ENCODE data around the gene MTCL1.

MTCL1 gene

DNA sequence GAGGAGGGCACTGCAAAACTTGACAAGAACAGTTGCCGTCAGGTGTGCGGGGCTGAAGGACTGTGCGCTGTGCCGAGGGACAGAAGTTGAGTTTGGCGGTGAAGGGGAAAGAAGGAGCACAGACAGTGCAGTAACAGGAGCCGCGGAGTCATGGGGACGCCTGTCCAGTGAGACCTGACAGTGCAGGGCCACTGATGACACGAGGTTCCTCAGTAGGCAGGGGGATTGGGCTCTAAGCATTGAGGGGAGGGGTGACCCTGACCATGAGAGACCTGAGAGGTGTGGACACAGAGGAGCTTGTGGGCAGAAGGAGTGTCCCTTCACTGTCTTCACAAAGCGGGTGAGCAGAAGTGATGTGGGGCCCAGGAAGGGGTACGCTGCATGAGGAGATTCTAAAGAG, 104.8 kb downstream of the MTCL1 start:
- no peak for DNase-seq (ENCODE audit: low read depth in 2 of 2)

DNA sequence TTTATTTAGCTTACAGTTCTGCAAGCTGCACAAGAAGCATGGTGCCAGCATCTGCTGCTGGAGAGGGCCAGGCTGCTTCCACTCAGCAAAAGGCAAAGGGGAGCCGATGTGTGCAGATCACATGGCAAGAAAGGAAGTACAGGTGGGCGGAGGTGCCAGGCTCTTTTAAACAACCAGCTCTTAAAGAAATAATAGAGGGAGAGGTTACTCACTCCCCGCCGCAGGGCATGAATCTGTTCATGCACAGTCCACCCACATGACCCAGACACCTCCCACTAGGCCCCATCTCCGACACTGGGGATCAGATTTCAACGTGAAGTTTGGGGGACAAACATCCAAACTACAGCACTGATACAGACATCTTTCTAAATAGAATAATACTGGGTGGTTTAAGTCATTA, 105.8 kb downstream of the MTCL1 start:
- no peak for DNase-seq (ENCODE audit: low read depth in 2 of 2)

DNA sequence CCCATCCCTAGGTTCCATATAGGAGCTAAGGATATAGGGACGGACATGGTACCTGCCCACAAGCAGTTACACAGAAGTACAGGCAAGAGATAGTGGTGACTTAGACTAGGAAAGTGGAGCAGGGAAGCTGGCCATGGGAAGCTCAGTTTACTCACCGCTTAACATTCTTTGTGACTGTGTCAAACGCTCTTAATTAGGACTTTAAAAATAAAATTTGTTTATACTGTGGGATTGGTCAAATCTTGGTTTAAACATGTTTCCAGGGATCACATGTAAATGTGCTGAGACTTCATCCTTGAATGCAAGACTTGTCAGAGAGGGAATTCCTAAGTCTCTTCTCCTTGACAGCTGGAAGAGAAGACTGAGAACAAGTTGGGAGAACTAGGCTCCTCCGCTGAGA, 107.3 kb downstream of the MTCL1 start:
- DNase-seq (ENCODE audit: low read depth in 2 of 2) = no peak

DNA sequence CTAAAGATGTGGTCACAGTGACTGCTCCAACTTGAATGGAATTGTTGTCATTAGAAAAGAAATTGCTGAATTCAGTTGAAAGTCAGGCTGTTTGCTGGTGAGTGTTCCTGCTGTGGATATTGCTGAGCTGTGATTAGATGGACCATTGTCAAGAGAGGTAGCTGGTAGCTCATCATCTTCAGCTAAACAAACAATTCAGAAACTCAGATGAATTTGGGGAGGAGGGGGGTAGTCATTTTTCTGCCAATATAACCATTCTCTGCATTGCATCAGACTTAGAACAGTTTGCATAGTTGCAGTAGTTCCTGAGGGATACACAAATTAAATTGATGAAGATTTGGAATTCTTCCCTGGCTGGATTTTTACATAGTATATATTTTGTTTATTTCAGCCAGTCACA, 108.3 kb downstream of the MTCL1 start:
- no peak for DNase-seq (ENCODE audit: low read depth in 2 of 2)

DNA sequence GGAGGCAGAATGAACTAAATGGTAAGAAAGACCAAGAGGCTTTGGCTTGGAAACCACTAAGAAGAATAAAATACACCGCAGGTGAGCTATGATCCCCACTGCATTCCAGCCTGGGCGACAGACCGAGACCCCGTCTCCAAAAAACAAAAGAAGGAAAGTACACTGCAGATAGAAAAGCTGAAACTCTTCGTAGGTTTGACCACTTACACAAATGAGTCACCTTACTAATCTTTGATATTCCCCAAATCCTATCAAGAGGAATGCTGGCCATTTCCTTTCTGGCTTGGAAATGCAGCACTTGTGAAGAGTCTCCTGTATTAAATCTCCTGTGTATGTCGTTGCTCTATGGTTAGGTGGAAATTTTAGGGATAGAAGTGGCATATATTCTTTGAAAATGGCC, 108.8 kb downstream of the MTCL1 start:
- DNase-seq (ENCODE audit: low read depth in 2 of 2) = no peak

DNA sequence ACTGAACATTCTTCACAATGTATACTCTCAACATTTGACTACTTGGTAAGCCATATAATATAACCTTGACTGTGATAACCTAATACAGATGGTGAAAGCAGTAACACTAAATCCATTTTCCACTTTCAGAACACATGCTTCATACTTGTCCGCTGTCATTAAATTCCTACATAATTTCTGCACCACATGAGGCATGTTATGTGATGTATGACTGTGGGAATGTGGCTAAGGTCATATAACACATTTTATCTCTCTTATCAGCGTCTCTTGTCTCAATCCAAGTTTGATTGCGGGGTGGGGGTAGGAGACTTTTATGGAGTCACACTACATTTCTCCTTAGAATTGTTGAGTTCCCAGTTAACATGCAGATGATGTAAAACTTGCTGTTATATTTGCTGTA, 110.9 kb downstream of the MTCL1 start:
- no peak for DNase-seq (ENCODE audit: low read depth in 2 of 2)

DNA sequence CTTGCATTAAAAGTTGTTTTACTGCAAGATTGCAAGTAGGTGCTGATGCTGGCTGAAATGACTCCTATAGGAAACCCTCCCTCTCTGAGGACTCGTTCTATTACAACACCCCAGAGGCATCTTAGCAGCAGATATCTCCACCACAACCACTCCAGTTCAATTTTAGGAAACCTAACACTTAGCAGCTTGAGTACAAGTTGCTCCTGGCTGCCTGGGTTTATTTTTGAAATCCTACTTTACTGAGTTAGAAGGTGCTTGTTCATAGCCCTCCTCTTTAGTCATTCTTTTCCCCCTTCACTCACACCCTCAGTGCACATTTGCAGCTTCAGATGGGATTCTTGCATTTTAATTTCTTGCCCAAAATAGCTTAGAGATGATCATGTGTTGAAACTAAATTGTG, 111.5 kb downstream of the MTCL1 start:
- DNase-seq (ENCODE audit: low read depth in 2 of 2) = no peak

DNA sequence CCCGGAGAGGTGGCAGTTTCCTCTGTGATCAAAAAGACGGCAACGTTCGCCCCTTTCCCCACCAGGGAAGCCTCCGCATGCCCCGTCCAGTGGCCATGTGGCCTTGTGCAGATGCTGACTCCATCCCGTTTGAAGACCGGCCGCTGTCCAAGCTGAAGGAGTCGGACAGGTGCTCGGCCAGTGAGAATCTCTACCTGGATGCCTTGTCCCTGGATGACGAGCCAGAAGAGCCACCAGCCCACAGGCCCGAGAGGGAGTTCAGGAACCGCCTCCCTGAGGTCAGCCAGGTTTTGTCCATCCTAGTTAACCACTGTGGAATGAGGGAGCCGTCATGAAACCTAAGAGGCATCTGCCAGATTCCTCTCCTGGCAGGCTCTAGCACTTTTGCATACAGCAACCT, 113.6 kb downstream of the MTCL1 start:
- DNase-seq (ENCODE audit: low read depth in 2 of 2) = no peak

DNA sequence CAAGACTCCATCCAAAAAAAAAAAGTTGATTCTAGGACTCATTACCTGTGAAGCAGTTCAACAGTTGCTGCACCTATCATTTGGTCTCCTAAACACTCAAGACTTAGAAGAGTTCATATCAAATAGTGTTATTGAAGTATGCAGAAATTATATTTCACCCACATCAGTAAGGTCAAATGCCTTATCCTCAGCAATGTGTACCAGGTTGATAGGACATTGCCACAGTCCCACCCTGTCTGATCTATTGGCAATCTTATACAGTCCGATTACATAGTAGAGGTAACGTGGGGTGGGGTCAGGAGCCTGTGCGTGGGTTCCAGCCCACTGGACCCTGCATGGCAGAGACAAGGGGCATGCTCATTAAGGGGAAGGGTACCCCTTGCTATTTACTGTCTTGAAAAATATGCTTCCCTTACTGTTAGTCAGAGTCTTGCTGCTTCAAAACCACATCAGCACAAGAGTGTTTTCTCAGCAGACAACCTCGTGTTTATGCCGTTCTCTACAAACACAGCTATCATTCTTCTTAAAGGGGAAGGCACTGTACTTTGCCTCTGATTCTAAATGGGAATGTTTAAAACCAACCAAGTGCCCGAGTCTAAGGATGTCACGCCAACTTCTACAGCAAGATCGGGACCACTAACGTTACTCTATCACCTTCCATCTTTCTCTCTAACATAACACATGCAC, 115.2 kb downstream of the MTCL1 start:
- no peak for DNase-seq (ENCODE audit: low read depth in 2 of 2)

DNA sequence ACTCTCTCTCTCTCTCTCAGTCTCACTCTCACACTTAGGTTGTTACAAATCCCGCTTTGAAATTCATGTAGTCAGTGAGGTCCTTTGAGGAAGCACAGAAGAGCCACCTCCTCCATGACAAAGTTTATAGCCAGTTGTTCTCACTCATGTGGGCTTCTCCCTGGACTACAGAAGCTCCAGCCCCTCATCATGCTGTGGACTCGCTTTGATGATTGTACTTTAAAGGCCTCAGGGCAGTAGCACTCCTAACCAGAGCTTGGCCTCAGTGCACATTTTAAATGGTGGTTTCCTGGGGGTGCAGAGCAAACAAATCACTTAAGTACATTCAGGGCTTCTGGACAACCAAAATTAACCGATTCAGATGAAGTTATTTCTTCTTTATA, 115.7 kb downstream of the MTCL1 start:
- DNase-seq (ENCODE audit: low read depth in 2 of 2) = no peak

DNA sequence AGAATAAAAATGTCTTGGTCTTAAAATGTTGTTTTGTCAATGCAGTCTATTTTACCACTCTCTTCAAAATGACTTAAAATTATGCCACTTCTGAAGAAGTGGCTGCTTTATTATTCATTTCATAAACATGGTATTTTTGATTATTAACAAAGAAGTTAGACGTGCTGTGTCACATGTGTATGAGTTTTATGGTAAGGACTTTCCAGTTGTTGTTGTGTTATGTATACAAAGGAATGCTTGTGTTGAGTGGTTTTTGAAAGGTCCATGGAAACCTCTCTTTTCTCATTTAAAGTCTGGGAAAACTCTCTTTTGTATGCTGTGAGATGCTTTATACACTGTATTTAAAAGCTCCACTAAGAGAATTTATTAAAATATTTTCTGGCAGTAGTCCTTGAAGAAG, 116.2 kb downstream of the MTCL1 start:
- no peak for DNase-seq (ENCODE audit: low read depth in 2 of 2)

DNA sequence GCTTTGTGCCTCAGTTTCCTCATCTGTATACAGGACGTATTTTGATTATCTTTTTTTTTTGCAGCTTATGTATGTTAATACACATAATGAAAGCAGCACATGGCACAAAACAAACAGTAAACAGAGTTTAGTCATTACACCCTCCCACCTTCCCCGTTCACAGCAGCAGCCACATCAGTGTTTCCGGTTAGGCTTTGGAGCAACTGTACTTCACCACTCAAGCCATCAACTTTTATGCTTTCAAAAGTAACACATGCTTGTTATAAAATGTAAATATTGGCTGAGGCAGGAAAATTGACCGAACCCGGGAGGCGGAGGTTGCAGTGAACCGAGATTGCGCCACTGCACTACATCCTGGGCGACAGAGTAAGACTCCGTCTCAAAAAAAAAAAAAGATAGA, 117.3 kb downstream of the MTCL1 start:
- DNase-seq (ENCODE audit: low read depth in 2 of 2) = no peak

DNA sequence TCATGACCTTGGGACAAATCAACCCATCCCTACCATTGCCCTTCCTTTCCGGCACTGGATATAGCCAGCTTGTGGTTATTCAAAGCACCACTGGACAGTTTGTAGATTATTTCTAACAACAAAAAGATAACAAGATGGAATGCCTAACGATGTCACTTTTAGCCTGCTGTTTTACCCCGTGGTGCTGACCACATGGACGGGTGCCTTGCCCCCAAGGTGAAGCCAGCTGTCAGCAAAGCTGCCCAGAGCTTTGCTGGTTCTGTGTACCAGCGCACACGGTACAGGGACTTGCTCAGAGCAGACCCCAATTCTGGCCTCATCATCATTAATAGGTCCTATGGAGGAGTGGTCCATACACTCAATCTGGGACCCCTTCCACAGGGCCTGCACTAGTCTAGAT, 118.2 kb downstream of the MTCL1 start:
- DNase-seq (ENCODE audit: low read depth in 2 of 2) = no peak

DNA sequence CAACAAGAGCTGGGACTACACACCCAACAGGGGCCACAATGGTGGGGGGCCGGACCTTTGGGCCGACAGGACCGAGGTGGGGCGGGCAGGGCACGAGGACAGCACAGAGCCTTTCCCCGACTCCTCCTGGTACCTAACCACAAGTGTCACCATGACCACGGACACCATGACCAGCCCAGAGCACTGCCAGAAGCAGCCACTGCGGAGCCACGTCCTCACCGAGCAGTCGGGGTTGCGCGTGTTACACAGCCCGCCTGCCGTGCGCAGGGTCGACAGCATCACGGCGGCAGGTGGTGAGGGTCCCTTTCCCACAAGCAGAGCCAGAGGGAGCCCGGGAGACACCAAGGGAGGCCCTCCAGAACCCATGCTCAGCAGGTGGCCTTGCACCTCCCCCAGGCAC, 119.5 kb downstream of the MTCL1 start:
- DNase-seq (ENCODE audit: low read depth in 2 of 2) = no peak

DNA sequence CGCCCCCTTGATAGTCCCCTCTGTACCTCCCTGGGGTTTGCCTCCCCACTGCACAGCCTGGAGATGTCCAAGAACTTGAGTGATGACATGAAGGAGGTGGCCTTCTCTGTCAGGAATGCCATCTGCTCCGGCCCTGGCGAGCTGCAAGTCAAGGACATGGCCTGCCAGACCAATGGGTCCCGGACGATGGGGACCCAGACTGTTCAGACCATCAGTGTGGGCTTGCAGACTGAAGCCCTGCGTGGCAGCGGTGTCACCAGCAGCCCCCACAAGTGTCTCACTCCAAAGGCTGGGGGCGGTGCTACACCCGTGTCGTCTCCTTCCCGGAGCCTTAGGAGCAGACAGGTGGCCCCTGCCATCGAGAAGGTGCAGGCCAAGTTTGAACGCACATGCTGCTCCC, 119.9 kb downstream of the MTCL1 start:
- DNase-seq (ENCODE audit: low read depth in 2 of 2) = no peak

DNA sequence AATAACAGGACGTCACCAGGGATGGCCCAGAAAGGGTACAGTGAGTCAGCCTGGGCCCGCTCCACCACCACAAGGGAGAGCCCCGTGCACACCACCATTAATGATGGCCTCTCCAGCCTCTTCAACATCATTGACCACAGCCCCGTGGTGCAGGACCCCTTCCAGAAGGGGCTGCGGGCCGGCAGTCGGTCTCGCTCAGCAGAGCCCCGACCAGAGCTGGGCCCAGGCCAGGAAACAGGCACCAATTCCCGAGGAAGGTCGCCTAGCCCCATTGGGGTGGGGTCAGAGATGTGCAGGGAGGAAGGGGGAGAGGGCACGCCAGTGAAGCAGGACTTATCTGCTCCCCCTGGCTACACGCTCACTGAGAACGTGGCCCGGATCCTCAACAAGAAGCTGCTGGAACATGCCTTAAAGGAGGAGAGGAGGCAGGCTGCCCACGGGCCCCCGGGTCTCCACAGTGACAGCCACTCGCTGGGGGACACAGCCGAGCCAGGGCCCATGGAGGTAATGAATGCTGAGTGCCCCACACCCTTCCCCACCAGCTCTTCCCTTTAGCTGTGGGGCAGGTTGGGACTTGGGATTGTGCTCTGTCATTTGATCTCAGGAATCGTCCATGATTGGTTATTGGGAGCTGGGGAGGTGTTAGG, 120.5 kb downstream of the MTCL1 start:
- no peak for DNase-seq (ENCODE audit: low read depth in 2 of 2)

DNA sequence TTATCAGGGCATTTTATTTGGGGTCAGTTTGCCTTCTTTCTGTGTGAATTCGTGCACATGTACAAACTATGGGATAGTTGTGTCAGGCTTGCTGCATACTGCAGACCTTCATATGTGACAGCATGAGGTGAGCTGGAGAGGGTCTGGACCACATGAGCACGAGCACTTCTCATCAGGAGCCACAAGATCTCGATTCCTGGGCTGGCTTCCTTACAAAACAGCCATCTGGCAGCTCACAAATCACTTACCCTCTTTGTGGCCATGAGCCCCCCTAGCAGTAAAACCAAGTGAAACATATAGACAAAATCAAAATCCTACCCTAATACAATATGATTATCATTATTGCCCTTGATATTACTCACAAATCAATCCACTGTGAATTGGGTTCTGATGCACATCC, 121.2 kb downstream of the MTCL1 start:
- DNase-seq (ENCODE audit: low read depth in 2 of 2) = no peak

DNA sequence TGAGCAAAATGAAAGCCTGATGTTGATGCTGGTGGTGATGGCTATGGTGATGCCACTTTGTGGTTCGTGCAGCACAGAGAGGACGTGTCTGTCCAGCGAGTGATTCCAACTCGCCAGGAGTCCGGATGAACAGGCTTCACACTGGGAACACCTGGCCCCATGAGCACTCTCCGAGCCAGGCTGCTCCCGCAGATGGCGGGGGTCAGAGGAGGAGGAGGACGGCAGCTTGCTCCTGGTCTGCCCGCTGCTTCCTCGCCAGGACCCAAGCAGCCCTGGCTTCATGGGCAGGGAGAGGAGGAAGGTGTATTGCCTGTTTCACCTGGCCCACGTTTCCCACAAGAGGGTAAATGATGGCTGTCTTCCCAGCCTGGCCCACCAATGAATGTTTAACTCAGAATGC, 121.6 kb downstream of the MTCL1 start:
- no peak for DNase-seq (ENCODE audit: low read depth in 2 of 2)

DNA sequence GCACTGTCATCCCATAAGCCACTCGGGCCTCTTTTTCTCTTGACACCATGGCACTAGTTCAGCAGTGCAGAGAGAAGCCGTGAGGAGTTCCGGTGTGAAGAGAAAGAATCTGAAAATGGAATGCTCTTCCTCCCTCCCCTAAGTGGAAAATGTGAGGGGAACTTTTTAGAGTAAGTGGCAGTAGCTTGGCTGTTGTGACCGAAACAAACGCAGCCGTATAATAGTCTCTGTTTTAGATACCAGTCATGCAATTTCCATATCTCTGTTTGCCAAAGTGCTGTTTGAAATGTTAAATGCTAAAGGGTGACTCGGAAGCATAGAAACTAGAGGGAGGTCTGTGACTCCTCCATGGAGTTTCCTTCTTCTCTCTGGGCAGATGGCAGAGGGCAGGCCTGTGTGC, 122.9 kb downstream of the MTCL1 start:
- no peak for DNase-seq (ENCODE audit: low read depth in 2 of 2)

DNA sequence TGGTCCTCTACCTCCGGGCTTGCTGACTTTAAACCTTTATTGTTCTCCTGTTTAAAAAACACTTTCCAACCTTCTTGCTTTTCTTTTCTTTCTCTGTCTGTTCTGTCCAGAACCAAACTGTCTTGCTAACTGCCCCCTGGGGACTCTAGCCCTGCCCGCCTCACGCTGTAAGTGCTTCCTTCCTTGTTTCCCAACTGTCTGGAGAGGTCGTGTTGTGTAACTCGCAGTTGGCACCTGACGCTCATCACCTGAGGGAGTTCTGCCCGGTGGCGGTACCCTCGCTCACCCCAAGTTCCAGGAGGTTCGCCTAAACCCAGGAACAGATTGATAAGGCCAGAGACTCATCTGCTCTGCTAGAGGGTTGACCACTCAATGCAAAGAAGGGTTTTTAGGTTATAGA, 123.4 kb downstream of the MTCL1 start:
- no peak for DNase-seq (ENCODE audit: low read depth in 2 of 2)

DNA sequence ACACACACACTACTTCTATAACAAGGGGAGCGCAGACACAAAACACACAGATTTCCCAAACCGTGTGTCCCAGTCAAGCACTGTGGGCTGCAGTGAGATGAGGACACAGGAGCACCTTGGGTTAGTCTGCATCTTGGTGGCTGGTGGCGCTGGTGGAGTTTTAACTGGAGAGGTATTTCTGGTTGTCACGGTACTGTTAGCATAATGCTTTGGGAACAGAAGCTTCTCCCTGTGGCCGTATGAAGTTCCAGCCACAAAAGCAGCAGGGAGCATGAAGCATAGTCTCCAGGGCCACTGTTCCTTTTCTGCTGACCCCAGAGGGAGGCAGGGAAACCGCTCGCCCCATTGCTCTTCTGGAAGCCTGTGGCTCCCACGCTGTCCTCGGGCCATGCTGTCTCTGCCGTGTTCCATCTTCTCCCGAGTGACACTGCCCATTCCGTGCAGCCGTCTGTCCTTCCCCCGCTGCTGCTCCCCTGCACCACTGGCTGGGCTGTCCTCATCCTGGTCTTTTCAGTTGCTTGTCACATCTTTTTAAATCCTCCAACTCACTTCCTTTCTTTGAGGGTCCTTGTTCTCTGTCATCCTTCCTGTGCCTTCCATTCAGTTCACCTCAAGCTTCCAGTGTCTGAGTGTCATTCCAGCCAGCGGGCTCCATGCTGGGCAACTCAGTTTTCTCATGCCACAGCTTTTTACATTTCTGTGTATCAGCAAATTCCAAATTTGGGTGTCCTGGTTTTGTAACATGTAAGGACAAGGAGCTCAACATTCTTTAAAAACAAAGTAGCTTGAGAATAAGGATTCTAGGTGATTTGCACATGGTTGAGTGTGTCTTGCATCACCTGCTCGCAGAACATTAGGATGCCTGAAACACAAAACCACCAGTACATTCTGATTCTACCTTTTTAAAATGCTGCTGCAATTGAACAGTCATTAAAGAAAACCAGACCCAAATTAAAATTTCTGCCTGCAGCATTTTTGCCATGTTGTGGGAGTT, 125.0 kb downstream of the MTCL1 start:
- DNase-seq (ENCODE audit: low read depth in 2 of 2) = no peak

DNA sequence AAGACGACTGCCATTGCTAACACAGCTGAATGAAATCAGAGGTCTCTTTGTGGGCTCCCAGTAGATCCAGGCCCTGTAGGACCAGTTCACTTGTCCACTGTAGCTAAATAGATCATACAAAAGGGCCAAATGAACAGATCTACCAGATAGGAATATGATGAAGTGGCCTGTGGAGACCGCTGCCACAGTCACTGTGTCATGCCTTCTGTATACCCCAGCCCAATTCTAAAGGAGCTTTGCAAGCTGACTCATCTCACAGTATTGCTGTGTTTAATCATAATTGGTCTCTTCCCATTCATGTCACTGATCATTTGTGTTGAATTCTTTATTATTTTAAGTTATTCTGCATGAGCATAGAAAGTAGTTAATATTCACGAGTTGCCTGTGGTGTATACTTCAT, 125.8 kb downstream of the MTCL1 start:
- DNase-seq (ENCODE audit: low read depth in 2 of 2) = no peak

DNA sequence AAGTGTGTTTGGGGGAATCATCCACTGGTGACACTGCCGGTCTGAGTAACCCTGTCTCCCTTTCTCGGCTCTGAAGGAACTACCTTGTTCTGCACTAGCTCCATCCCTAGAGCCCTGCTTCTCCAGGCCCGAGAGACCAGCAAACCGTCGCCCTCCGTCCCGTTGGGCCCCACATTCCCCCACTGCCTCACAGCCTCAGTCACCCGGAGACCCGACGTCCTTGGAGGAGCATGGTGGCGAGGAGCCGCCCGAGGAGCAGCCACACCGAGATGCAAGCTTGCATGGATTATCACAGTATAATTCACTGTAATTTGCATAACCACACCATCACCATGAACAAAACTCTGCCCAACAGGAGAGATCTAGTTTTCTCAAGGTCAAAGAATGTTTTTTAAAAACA, 126.2 kb downstream of the MTCL1 start:
- DNase-seq (ENCODE audit: low read depth in 2 of 2) = no peak
